Forelimb muscle (tissue), 1 donor: Measurements from ENCODE around the gene GLB1L. TPM values are rescaled to one million over a fixed set of nuclear protein-coding genes. Genes with fewer than 3 reads are reported as not detected.

Source experiments
- DNase-seq: peaks from one replicate; pipeline ENCODE4 v3.0.0-alpha.2; 2013; ENCODE audit warnings: low read depth
- polyA plus RNA-seq: library from polyadenylated mRNA; unstranded; fragments of 120-200 nt; gene quantifications from one replicate; pipeline ENCODE4 v1.2.1, GENCODE V29; 2013; ENCODE audit not compliant: insufficient read length

GLB1L gene
- polyA plus RNA-seq, 1 donor = 3.6 TPM

GRCh38 chr2:219223831-219224610 lies 21.2 kb downstream of the GLB1L start:
- DNase-seq = no peak

DNA sequence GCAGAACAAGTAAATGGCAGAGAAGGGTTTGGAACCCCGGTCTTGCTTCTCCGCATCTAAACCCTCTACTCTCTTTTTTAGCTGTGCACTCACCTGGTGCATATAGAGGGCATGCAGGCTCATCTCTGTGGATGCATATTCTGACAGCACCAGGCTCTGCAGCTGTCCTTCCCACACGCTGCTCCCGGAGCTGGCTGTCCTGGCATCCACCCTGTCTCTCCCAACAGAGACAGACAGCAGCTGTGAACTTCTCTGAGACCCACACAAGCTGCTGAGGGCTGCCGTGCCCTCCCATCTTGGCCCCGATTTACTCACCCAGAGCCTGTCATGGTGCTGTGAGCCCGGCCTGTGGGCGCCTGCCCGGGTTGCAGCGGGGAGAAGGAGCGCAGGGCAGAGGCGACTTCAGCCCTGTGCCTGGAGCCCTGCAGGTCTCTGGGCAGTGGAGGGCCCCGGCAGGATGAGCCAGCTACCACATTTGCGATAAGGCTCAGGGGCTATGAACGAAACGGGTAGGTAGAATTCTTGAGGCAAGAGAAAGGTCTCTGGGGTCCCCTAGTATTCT lies 23.2 kb downstream of the GLB1L start:
- DNase-seq = no peak

DNA sequence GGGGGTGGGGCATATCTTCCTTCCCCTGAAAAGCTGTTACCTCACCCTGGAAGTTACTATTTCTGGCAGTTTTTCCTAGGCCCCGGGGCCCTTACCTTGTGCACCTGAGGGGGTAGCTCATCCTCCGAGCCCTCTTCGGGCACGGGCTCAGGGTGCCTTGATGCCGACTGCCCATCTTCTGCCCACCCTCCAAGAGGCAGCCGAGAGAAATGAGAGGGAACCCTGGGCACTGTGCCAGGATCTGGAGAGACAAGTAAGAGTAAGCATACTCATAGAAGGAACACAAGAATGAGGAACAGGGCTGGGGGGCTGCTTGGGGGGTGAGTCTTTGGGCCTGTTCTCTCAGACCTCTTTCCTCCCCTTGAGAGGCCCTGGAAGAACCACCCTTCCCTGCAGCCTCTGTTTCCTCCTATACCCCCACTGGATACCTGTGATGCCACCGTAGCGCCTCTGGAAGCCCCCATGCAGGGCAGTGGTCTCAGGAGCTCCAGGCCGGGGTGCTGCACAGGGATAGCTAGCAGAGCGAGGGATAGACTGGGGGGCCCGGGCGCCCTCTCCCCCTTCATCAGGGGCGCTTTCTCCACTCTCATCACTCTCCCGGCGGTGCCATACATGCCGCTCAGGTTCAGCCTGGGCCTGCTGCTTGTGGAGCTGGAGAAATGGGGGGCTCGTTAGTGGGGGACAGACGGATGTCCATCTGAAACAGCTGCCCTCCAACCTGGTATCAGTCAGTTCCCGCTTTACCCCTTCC lies 24.4 kb downstream of the GLB1L start:
- DNase-seq = no peak

GRCh38 chr2:219219784-219220532 lies 25.3 kb downstream of the GLB1L start:
- DNase-seq = no peak

DNA sequence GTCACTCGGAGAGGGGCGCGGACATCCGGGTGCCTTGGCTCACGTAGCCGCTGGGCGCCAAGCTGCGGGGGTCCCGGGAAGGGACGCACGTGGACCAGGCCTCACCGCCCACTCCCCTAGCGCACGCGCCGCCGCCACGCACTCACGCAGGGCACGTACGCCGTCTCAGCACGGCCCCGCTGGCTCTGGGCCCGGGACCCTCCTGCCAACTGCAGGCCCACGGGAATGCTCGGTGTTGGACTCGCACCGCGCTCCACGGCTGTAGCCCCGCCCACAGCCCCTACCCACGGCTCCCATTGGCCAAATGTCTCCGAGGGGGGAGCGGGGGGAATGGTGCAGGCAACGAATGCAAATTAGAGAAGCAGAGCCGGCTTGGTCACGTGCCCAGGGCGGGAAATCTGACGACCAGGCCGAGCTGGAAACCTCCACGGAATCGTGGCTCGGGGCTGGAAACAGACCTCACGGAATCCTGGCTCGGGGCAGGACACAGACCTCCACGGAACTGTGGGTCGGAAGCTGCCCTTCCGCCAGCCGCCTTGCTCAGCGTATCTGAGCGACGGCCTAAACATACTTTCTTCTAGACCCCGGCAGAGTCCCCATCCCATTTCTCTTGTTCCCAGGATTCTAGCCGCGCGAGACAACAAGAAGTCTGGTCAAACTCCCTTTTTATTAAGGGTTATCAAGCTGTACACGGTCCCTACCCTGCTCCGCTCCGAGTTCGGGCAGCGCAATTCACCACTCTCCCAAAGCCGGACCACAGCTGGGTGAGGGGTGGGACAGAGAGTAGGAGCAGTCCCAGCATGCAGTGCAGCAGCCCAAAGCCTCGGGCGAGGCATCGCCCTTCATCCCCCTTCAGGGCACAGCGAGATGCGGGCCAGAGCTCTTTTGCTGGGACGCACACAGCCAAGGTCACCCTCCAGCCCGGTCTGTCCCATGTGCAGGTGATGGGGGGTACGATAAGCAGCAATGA lies 26.2 kb downstream of the GLB1L start, which contains the start of gene ABCB6:
ABCB6 (minus strand) TSS at position 227 of the 970 bp plus-strand sequence. CDS start 285 bp downstream, outside the sequence.
- peak; percentile 90 for DNase-seq

DNA sequence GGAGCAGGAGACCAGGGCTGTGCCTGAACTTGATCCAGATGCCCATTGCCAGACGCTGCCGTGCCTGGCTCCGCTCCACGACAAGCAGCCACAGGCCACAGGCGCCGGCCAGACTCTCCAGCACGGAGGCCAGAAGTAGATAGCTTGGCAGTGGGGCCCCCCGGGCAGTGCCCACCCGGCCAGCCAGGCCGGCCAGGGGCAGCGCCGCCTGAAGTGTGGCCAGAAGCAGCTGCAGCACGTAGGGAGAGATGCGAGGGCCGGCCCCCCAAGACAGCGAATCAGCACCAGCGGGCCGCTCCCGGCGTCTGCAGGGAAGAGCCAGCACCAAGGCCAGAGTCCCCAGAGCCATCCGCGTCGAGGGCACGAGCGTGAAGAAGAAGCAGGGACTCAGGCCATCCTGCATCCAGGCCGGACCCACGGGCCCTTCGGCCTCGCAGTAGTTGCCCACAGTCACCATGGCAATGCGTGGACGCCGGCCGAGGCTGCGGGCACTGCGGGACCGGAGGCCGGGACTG lies 27.0 kb downstream of the GLB1L start:
- DNase-seq = no peak

- no peak for DNase-seq
Measured at GRCh38 chr2:219216535-219216915, 28.7 kb downstream of the GLB1L start.

DNA sequence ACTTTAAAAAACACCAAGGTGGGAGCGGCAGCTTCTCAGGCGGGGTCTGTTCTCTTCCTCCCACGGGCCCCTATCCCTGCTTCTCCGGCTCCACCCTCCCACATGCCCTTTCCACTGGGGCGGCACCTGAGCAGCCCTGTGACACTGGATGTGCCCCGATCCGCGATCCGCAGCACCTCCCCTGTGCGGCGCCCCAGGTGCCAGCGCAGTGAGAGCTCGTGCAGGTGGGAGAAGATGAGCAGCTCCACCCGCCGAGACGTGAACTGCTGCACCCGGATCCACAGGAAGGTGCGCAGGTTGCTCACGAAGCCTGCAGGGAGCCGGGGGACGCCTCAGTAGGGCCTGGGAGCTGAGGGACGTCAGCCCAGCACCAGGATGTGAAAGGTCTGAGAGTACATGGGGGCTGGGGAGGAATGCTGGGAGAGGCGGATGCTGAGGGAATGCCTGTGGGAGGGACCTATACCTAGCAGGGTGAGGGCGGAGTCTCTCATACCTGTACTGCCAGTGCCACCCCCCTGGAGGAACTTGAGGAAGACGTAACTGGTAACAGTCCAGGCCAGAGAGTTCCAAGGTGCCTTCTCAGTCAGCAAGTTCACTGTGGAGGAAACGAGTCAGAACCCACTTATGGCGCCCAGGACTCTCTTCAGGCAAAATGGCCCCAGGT lies 29.2 kb downstream of the GLB1L start:
- no peak for DNase-seq

GRCh38 chr2:219214786-219215185 lies 30.5 kb downstream of the GLB1L start:
- DNase-seq = no peak

- no peak for DNase-seq
Measured at GRCh38 chr2:219214141-219214540, 31.1 kb downstream of the GLB1L start.

DNA sequence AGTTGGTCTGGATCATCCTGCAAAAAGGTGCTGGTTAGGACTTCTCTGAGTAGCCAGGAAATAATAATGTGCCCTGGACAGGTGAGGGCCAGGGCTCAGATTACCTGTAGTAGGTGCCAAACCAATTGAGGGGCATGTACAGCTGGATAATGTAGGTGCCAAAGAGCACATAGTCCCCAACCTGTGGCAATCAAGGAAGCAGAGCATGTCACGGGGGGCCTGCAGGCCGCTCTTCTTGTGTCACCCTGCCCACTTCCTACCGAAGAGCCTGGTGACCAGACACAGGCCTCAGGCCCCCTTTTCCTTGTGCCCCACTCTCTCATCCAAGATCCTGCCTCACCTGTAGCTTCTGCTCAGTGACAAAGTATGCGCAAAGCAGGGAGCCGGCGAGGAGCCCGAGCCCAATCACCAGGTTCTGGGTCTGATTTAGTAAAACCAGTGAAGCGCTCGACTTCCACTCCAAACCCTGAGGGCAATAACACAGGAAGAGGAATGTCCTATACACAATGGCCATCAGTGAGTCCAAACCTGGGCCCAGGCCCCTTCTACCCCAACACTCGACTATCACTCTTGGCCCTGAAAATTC lies 31.7 kb downstream of the GLB1L start:
- DNase-seq = no peak

- no peak for DNase-seq
Measured at GRCh38 chr2:219213026-219213415, 32.2 kb downstream of the GLB1L start.

DNA sequence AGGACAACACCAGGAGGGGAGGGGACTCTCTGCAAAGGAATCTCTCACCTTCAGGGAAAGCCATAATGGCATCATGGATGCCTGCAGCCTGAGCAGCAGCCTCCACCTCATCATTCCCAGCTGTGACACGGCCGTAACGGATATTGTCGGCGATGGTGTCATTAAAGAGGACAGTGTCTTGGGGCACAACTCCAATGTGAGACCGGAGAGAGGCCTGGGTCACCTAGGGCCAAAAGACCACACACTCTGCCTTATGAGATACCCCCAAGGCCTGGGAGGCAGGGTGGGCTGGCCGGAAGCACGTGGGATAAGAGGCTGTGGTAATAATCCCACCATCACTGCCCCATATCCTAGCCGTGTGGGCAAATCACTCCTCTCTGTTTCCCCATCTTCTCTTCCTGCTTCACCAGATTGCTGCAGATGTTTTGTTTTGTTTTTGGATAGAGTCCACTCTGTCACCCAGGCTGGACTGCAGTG lies 34.3 kb downstream of the GLB1L start:
- no peak for DNase-seq

GRCh38 chr2:219210196-219210885 lies 34.9 kb downstream of the GLB1L start:
- no peak for DNase-seq

DNA sequence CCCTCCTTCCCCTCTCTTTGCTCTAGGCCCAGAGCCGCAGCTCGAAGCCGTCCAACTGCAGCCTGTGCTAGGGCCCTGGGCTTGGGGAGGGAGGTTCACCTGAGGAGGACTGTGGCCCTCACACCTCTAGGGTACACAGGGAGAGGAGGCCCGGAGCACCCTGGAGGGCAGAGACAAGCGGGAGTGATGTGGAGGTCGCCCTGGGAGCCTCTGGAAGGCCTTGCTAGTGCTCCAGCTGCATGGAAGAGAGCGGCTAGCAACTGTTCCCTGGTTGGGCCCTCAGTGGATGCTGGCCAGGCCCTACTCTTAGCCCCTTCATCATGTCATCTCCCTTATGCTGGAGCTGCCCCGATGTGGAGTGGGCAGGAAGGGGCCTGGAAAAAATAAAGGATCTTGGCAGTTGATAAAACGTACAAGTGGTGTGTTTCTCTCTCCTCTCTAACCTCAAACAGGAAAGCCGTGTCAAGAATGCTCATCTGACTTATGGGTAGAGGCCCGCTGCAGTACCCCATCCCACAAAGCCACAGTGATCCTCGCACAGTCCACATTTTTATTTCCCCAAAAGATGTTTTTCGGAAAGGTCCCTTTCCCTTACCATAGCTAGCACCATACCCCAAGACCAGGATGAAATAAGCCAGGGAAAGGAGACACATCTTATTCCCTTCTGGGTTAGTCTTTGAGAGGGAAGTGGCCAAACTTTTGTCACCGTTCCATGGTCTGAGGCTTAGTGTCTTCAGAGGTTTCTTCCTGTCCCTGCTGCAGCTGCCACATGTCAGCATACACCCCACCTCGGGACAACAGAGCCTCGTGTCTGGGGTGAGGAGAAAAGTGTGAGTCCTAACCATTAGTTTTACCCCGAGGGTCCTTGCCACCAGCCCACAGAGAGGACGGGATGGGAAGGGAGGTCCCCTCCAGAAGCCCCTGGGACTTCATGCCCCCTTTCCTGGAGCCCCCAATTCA lies 35.7 kb downstream of the GLB1L start:
- DNase-seq = no peak

DNA sequence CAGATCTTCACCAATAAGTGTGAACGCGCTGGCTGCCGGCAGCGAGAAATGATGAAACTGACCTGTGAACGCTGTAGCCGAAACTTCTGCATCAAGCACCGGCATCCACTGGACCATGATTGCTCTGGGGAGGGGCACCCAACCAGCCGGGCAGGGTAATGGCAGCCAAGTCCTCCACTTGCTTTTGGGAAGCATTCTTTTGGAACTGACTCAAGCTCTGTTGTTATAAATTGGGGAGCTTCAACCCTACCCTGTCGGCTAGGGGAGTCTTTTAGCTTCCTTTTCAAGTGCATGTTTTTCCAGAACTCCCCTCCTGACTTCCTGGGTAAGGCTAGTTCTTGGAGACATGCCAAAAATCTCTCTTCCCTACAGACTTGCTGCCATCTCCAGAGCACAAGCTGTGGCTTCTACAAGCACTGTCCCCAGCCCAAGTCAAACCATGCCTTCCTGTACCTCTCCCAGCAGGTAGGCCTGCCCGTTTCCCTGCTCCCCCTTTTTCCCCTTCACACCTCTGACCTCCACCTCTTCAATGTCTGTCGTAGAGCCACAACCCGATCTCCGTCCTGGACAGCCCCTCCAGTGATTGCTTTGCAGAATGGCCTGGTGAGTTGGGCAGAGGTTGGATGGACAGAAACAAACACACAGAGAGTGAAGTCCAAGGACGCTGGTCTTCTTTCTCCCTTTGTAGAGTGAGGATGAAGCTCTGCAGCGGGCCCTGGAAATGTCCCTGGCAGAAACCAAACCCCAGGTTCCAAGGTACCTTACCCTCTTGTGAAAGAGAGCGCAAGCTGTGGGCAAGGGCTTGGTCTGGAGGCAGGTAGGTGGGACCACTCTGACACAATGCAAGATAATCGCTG lies 37.1 kb downstream of the GLB1L start:
- DNase-seq = no peak
